HepG2 (cell line): ENCODE measurements around the gene SNRPD2. TPM values are rescaled to one million over a fixed set of nuclear protein-coding genes. Genes with fewer than 3 reads are reported as not detected.
A peak's percentile ranks its signal among the peaks of the same experiment; 100 is the strongest.

Experiments
- AHDC1 ChIP-seq: sonication (generic); formaldehyde crosslinking; IDR thresholded peaks from 2 replicates; pipeline ENCODE4 v1.5.1; 2020; ENCODE audit warnings: mild to moderate bottlenecking, missing genetic modification reagents, borderline replicate concordance
- CAMTA2 ChIP-seq: sonication (generic); formaldehyde crosslinking; IDR thresholded peaks from 2 replicates; pipeline ENCODE4 v1.4.0; 2020; ENCODE audit warnings: mild to moderate bottlenecking, missing genetic modification reagents, borderline replicate concordance
- CBX2 ChIP-seq, 2 experiments: fragments of 200-600 bp in 1 of 2; sonication (generic); formaldehyde crosslinking in 1 of 2; IDR thresholded peaks; 2 replicates each; pipeline versions ENCODE4 v1.7.0 to v1.8.1; 2018 to 2022; ENCODE audit warnings: low read depth in 2 of 2, low read length in 1 of 2, mild to moderate bottlenecking in 1 of 2, missing genetic modification reagents in 1 of 2
- EEA1 ChIP-seq: sonication (generic); formaldehyde crosslinking; IDR thresholded peaks from 2 replicates; pipeline ENCODE4 v1.5.1; 2020; ENCODE audit warnings: mild to moderate bottlenecking, missing genetic modification reagents, borderline replicate concordance
- ETV5 ChIP-seq: IDR thresholded peaks from 2 replicates; pipeline ENCODE4 v1.6.1; 2018; ENCODE audit warnings: missing biosample characterization, missing genetic modification reagents, inconsistent platforms, borderline replicate concordance
- NCOA1 ChIP-seq: sonication (generic); formaldehyde crosslinking; IDR thresholded peaks from 2 replicates; pipeline ENCODE4 v1.9.0; 2021; ENCODE audit warnings: missing genetic modification reagents
- PHF5A ChIP-seq: IDR thresholded peaks from one replicate; pipeline ENCODE4 v1.6.1; 2018; ENCODE audit warnings: low read depth, missing genetic modification reagents; ENCODE audit not compliant: unreplicated experiment
- SCMH1 ChIP-seq: sonication (generic); formaldehyde crosslinking; IDR thresholded peaks from 2 replicates; pipeline ENCODE4 v1.9.0; 2021; ENCODE audit warnings: missing genetic modification reagents, mild to moderate bottlenecking, borderline replicate concordance
- SRY ChIP-seq: sonication (generic); formaldehyde crosslinking; IDR thresholded peaks from 2 replicates; pipeline ENCODE4 v1.8.0; 2022; ENCODE audit warnings: mild to moderate bottlenecking, missing genetic modification reagents
- ZBTB4 ChIP-seq: sonication (generic); formaldehyde crosslinking; IDR thresholded peaks from 2 replicates; pipeline ENCODE4 v1.4.0; 2020; ENCODE audit warnings: missing genetic modification reagents, mild to moderate bottlenecking, borderline replicate concordance
- ZNF776 ChIP-seq: sonication (generic); formaldehyde crosslinking; IDR thresholded peaks from 2 replicates; pipeline ENCODE4 v1.4.0; 2020; ENCODE audit warnings: mild to moderate bottlenecking, missing genetic modification reagents
- ZSCAN20 ChIP-seq: sonication (generic); formaldehyde crosslinking; IDR thresholded peaks from 2 replicates; pipeline ENCODE4 v1.4.0; 2020; ENCODE audit warnings: missing genetic modification reagents, mild to moderate bottlenecking, borderline replicate concordance
- polyA plus RNA-seq, 8 experiments: library from polyadenylated mRNA; depleted of rRNA in 3 of 8; stranded (reverse) in 7 of 8; unstranded in 1 of 8; fragments of >200 nt; fragmentation: Illumina TruSeq in 4 of 8; extraction: Trizol in 4 of 8; gene quantifications; 2 replicates each; pipeline versions ENCODE4 v1.2.1 to v1.2.3, GENCODE V29; 2011 to 2016; ENCODE audit warnings: low read depth in 4 of 8, missing spikeins in 1 of 8, mixed read lengths in 1 of 8; ENCODE audit not compliant: insufficient read depth in 1 of 8
- total RNA-seq, 5 experiments: library from RNA; depleted of rRNA; stranded (reverse); fragments of >200 nt; fragmentation: Illumina TruSeq; extraction: Trizol; gene quantifications; 2 replicates each; pipeline ENCODE4 v1.2.3, GENCODE V29; 2016; ENCODE audit warnings: low read depth in 1 of 5
- TF ChIP-seq, protein P1 (sequence below): sonication (generic); formaldehyde crosslinking; IDR thresholded peaks from 2 replicates; pipeline ENCODE4 v1.9.0; 2021; ENCODE audit warnings: missing genetic modification reagents, borderline replicate concordance
- TF ChIP-seq, protein P2 (sequence below): sonication (generic); formaldehyde crosslinking; IDR thresholded peaks from 2 replicates; pipeline ENCODE4 v1.5.0; 2020; ENCODE audit warnings: missing genetic modification reagents

SNRPD2 gene
- total and polyA plus RNA-seq, 2 of the 13 experiments (the other 11 are each of a cell fraction or from before 2014, with no cell fraction given): 299 to 485 TPM

DNA sequence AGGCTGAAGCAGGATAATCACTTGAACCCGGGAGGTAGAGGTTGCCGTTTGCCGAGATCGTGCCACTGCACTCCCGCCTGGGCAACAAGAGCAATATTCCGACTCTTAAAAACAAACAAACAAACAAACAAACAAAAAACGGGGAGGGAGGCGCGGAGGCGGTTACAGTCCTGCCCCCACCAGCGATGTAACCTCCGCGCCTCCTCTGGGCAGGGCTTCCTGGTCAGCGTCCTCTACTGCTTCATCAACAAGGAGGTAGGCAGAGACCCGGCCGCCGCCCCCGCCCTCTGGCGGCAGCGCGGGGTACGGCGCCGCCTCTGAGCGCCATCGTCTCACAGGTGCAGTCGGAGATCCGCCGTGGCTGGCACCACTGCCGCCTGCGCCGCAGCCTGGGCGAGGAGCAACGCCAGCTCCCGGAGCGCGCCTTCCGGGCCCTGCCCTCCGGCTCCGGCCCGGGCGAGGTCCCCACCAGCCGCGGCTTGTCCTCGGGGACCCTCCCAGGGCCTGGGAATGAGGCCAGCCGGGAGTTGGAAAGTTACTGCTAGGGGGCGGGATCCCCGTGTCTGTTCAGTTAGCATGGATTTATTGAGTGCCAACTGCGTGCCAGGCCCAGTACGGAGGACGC, 10.2 kb downstream of the SNRPD2 start (continued):
- TF ChIP-seq CBX2 (IDR thresholded peaks at IDR 0.05; ENCODE audit: low read depth, low read length): no peak
- no peak for TF ChIP-seq CBX2 (CRISPR knock-in tag; IDR thresholded peaks at IDR 0.05; ENCODE audit: low read depth)
- peak; percentile 55 for TF ChIP-seq ETV5 (CRISPR knock-in tag)
- TF ChIP-seq CAMTA2 (CRISPR knock-in tag): peak; percentile 57; the same call in 1 of the 2 replicates
- TF ChIP-seq, protein P1, sequence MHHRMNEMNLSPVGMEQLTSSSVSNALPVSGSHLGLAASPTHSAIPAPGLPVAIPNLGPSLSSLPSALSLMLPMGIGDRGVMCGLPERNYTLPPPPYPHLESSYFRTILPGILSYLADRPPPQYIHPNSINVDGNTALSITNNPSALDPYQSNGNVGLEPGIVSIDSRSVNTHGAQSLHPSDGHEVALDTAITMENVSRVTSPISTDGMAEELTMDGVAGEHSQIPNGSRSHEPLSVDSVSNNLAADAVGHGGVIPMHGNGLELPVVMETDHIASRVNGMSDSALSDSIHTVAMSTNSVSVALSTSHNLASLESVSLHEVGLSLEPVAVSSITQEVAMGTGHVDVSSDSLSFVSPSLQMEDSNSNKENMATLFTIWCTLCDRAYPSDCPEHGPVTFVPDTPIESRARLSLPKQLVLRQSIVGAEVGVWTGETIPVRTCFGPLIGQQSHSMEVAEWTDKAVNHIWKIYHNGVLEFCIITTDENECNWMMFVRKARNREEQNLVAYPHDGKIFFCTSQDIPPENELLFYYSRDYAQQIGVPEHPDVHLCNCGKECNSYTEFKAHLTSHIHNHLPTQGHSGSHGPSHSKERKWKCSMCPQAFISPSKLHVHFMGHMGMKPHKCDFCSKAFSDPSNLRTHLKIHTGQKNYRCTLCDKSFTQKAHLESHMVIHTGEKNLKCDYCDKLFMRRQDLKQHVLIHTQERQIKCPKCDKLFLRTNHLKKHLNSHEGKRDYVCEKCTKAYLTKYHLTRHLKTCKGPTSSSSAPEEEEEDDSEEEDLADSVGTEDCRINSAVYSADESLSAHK: no peak
- TF ChIP-seq NCOA1 (CRISPR knock-in tag): no peak
- TF ChIP-seq ZSCAN20 (CRISPR knock-in tag): no peak
- no peak for TF ChIP-seq ZBTB4 (CRISPR knock-in tag)
- no peak for TF ChIP-seq AHDC1 (CRISPR knock-in tag)
- TF ChIP-seq, protein P2, sequence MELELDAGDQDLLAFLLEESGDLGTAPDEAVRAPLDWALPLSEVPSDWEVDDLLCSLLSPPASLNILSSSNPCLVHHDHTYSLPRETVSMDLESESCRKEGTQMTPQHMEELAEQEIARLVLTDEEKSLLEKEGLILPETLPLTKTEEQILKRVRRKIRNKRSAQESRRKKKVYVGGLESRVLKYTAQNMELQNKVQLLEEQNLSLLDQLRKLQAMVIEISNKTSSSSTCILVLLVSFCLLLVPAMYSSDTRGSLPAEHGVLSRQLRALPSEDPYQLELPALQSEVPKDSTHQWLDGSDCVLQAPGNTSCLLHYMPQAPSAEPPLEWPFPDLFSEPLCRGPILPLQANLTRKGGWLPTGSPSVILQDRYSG (CRISPR knock-in tag): no peak
- no peak for TF ChIP-seq PHF5A (CRISPR knock-in tag)
- TF ChIP-seq SRY (CRISPR knock-in tag): no peak
- TF ChIP-seq EEA1 (CRISPR knock-in tag): peak; percentile 84; the same call in 1 of the 2 replicates
- no peak for TF ChIP-seq SCMH1 (CRISPR knock-in tag)
- no peak; the same call in 1 of the 2 replicates for TF ChIP-seq ZNF776 (CRISPR knock-in tag)
